ENCODE results near the gene CSF3R.

Gene CSF3R

GRCh38 chr1:36475910-36476604 is 6.7 kb downstream of the CSF3R start:
- in situ Hi-C loops (cut with HindIII; ENCODE audit: low sequenced_read_pairs) = no loop called here
- no peak for TF ChIP-seq CTCF (IDR thresholded peaks at IDR 0.05; ENCODE audit: low read depth, low read length)
- DNase-seq (ENCODE audit: low read depth, low spot score) = no peak
- H3K4me3 ChIP-seq (ENCODE audit: low read depth, low read length) = no peak overlapping the region

DNA sequence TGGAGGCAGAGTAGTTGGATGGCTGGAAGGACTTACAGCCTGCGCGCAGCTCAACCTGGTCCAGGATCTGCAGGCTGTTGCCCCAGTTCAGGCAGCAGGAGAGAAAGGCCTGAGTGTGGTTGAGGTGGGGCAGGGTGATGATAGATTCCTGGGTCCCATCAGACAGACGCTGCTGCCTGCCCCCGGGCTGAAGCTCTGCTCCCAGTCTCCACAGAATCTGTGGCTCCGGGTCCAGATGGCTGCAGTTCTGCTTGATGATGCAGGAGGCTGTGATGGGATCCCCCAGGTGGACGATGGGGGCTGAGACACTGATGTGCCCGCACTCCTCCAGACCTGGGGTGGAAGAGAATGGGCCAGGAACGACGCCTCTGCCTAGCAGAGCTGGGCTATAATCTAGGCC is 7.4 kb downstream of the CSF3R start:
- no peak overlapping the region for H3K4me3 ChIP-seq (ENCODE audit: low read depth, low read length)
- in situ Hi-C loops (cut with HindIII; ENCODE audit: low sequenced_read_pairs) = no loop called here
- no peak for DNase-seq (ENCODE audit: low read depth, low spot score)
- TF ChIP-seq CTCF (IDR thresholded peaks at IDR 0.05; ENCODE audit: low read depth, low read length) = no peak

DNA sequence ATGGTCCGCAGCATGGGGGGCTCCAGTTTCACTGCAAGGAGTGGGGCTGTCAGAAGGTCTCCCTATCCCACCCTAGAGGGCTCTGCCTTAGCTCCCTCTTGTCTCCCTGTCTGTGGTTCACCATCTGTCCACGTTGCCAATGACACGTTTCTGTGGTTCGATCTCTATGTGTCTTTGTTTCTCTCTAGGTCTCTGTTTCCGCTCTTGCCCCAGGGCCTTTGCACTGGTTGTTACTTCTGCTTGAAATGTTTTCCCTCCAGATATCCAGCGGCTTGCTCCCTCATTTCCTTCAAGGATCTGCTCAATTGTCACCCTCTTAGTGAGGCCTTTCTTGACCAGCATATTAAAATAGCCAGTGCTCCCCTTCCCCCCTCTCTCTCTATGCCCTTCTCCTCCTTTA is 10.1 kb downstream of the CSF3R start:
- in situ Hi-C loops (cut with HindIII; ENCODE audit: low sequenced_read_pairs) = no loop called here
- DNase-seq (ENCODE audit: low read depth, low spot score) = no peak
- H3K4me3 ChIP-seq (ENCODE audit: low read depth, low read length) = no peak overlapping the region
- no peak for TF ChIP-seq CTCF (IDR thresholded peaks at IDR 0.05; ENCODE audit: low read depth, low read length)

DNA sequence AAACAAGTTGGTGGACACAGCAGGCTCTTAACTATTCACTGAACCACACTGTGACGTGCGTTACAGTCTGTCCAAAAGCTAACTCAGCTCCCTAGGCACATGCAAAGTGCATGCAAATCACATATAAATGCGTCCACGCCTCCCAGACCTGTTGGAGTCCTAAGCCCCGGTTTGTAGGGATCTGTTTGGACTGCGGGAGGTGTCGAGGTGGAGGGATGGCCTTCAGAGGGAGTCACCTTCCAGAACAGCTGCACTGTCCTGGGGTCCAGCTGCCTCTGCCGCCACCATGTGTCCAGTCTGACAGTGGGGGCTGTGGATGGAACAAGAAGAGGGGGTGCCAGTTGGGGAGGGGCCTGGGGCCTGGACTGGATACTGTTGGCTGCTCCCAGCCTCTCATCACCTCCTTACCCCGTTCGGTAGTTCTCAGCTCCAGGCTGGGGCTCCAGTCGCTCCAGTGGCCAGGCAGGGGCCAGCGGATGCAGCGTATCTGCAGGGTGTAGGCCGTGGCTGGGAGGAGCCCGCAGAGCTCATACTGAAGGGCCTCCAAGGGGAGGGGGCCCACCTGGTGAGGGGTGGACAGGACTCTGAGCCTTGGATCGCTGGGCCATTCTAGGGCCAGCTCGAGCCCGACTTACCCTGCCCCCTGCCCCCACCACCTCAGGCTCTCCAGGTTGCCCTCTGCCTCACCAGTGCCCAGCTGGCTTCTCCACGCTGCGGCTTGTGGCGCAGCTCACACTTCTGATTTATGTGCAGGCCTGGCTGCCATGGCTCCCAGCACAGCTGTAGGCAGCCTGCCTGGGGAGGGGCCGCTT is 10.7 kb downstream of the CSF3R start:
- H3K4me3 ChIP-seq (ENCODE audit: low read depth, low read length) = no peak overlapping the region

DNA sequence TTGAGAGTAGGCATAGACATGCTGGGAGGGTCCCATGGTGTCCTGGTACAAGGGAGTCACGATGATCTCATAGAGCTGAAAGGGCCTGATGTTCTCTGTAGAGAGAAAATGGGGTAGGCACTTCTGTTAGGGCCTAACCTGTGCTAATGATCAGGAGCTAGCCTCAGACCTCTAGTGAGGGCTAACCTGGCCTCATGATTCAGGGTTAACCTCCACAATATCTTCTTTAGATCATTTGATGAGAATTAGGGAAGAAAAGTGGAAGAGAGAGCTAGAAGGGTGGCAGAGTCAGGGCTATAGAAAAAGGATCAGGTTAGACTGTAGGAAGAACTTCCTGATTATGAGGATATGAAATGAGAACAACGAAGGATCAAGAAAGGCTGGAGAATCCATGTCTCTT is 13.6 kb downstream of the CSF3R start:
- no peak for DNase-seq (ENCODE audit: low read depth, low spot score)
- H3K4me3 ChIP-seq (ENCODE audit: low read depth, low read length) = no peak overlapping the region
- TF ChIP-seq CTCF (IDR thresholded peaks at IDR 0.05; ENCODE audit: low read depth, low read length) = no peak
- in situ Hi-C loops (cut with HindIII; ENCODE audit: low sequenced_read_pairs) = no loop called here

More for the DNA sequence above, 10.7 kb downstream of the CSF3R start:
- DNase-seq (ENCODE audit: low read depth, low spot score) = no peak
- TF ChIP-seq CTCF (IDR thresholded peaks at IDR 0.05; ENCODE audit: low read depth, low read length) = no peak
- in situ Hi-C loops (cut with HindIII; ENCODE audit: low sequenced_read_pairs) = no loop called here

GRCh38 chr1:36467700-36468455 is 14.8 kb downstream of the CSF3R start:
- in situ Hi-C loops (cut with HindIII; ENCODE audit: low sequenced_read_pairs) = no loop called here
- no peak overlapping the region for H3K4me3 ChIP-seq (ENCODE audit: low read depth, low read length)
- DNase-seq (ENCODE audit: low read depth, low spot score) = no peak
- no peak for TF ChIP-seq CTCF (IDR thresholded peaks at IDR 0.05; ENCODE audit: low read depth, low read length)

Data from astrocyte of the spinal cord (primary cell).